ENCODE data around the gene JRKL. TPM values are rescaled to one million over a fixed set of nuclear protein-coding genes. Genes with fewer than 3 reads are reported as not detected.

Gene JRKL
- total RNA-seq, 1 experiment from 2014 or later, result 6.7 TPM

- Histone ChIP-seq H3K9ac (ENCODE audit: low read length) (peak overlapping the region; percentile 82), H4K20me1 (ENCODE audit: insufficient read depth) (0 out of 2 replicates have a peak, but pooled peaks cover 3% of the 10 kb centered on the region), H3K79me2 (ENCODE audit: insufficient read depth, low read length) (peaks cover 15% of the 10 kb centered on the region), H2AFZ (ENCODE audit: low read depth, low read length, poor library complexity, severe bottlenecking) (peak overlapping the region; percentile 97), H3K27ac (ENCODE audit: low read depth, low read length) (peak overlapping the region; percentile 54), H3K4me2 (ENCODE audit: low read length) (peak overlapping the region; percentile 93), H3K9me2 (ENCODE audit: insufficient read depth) (no peaks in the 10 kb centered on the region), H3K4me1 (ENCODE audit: control insufficient read depth in 1 of 2, insufficient read depth in 2 of 2, low read length in 2 of 2) (peaks cover 3 to 17% of the 10 kb centered on the region in 2 experiments; a peak in 2 of 4 replicates), H3K36me3 (ENCODE audit: control insufficient read depth in 1 of 2, insufficient read depth in 2 of 2, low read length in 2 of 2) (no peaks in the 10 kb centered on the region), H3K27me3 (ENCODE audit: insufficient read depth, low read length) (no peaks in the 10 kb centered on the region), H3K4me3 (replicated peaks in 1 of 2; ENCODE audit: low read depth in 1 of 2, low read length in 2 of 2) (peak overlapping the region; percentile 77 to 88), H3K9me3 (ENCODE audit: control insufficient read depth in 1 of 2, insufficient read depth in 1 of 2, low read depth in 1 of 2, low read length in 2 of 2) (no peaks in the 10 kb centered on the region)
- BruUV-seq (replicated peaks), result TSS peak; percentile 67
- POLR2A ChIA-PET, result interaction anchor here (0.9 to 1.4 kb wide), 6 partner anchors 46 to 1237 kb away, joined by 3 to 4 read pairs (median 4); partner anchors contain the start of gene MAML2
- DNase-seq (ENCODE audit: low read depth, low spot score), result peak; percentile 18
- ATAC-seq, result peak; percentile 39
- TF ChIP-seq MAX (IDR thresholded peaks at IDR 0.05), result no peak
- no peak for TF ChIP-seq JUND (IDR thresholded peaks at IDR 0.05)
- TF ChIP-seq POLR2A (IDR thresholded peaks at IDR 0.05; ENCODE audit: borderline replicate concordance, extremely low read depth, insufficient read depth, insufficient read length), result no peak
- no peak for TF ChIP-seq EGR1 (IDR thresholded peaks at IDR 0.05; ENCODE audit: low read depth)
- no peak for TF ChIP-seq CTCF (IDR thresholded peaks at IDR 0.05 in 2 of 3, conservative IDR thresholded peaks at IDR 0.05 in 1 of 3; ENCODE audit: borderline replicate concordance in 1 of 3, insufficient read depth in 1 of 3, low read depth in 2 of 3, low read length in 2 of 3)
- TF ChIP-seq, protein P1, sequence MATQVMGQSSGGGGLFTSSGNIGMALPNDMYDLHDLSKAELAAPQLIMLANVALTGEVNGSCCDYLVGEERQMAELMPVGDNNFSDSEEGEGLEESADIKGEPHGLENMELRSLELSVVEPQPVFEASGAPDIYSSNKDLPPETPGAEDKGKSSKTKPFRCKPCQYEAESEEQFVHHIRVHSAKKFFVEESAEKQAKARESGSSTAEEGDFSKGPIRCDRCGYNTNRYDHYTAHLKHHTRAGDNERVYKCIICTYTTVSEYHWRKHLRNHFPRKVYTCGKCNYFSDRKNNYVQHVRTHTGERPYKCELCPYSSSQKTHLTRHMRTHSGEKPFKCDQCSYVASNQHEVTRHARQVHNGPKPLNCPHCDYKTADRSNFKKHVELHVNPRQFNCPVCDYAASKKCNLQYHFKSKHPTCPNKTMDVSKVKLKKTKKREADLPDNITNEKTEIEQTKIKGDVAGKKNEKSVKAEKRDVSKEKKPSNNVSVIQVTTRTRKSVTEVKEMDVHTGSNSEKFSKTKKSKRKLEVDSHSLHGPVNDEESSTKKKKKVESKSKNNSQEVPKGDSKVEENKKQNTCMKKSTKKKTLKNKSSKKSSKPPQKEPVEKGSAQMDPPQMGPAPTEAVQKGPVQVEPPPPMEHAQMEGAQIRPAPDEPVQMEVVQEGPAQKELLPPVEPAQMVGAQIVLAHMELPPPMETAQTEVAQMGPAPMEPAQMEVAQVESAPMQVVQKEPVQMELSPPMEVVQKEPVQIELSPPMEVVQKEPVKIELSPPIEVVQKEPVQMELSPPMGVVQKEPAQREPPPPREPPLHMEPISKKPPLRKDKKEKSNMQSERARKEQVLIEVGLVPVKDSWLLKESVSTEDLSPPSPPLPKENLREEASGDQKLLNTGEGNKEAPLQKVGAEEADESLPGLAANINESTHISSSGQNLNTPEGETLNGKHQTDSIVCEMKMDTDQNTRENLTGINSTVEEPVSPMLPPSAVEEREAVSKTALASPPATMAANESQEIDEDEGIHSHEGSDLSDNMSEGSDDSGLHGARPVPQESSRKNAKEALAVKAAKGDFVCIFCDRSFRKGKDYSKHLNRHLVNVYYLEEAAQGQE (IDR thresholded peaks at IDR 0.05; ENCODE audit: low read depth), result no peak
- no peak for TF ChIP-seq EZH2phosphoT487 (IDR thresholded peaks at IDR 0.05; ENCODE audit: borderline replicate concordance)
- TF ChIP-seq CBX3 (IDR thresholded peaks at IDR 0.05; ENCODE audit: low read depth), result no peak
- CTCF ChIA-PET, result interaction anchor here (1.0 to 2.7 kb wide), 5 partner anchors 46 to 553 kb away, joined by 3 to 16 read pairs (median 12); partner anchors contain the start of gene MAML2
- RAD21 ChIA-PET (ENCODE audit: low non-redundant PET in 1 of 2, low total read pairs in 2 of 2, uncharacterized antibody in 2 of 2, unreplicated experiment in 2 of 2), result interaction anchor here (1.0 to 1.4 kb wide), 2 partner anchors 46 to 334 kb away, joined by 3 to 4 read pairs; partner anchors contain the start of gene MAML2 (in 1 of the 2)
- intact Hi-C loops (cut with micrococcal nuclease), result loop anchor here (5.0 kb wide), 1 partner anchor 147 kb away; no protein-coding TSS in a partner anchor
These were observed 708 bp upstream of the JRKL start for GRCh38 chr11:96388891-96389719.
